Loucy (cell line): ENCODE data around the gene SLF2.

ENCODE experiments used
- H2AFZ ChIP-seq: fragments of 200-600 bp; sonication (generic); 2 replicates; pipeline ENCODE4 v1.6.0; 2016; ENCODE audit warnings: antibody characterized with exemption, mild to moderate bottlenecking, low read length, moderate library complexity
- H3F3A ChIP-seq: fragments of 200-600 bp; 2 replicates; pipeline ENCODE4 v1.6.0; 2016; ENCODE audit warnings: antibody characterized with exemption, low read depth, mild to moderate bottlenecking
- H3K27me3 ChIP-seq: fragments of 200-600 bp; sonication (generic); 2 replicates; pipeline ENCODE4 v1.6.1; 2014; ENCODE audit warnings: low read length, mild to moderate bottlenecking; ENCODE audit not compliant: insufficient read depth, poor library complexity, severe bottlenecking
- H3K36me3 ChIP-seq: fragments of 200-600 bp; sonication (generic); 2 replicates; pipeline ENCODE4 v1.6.1; 2016; ENCODE audit warnings: low read length; ENCODE audit not compliant: insufficient read depth
- H3K4me1 ChIP-seq: fragments of 200-600 bp; sonication (generic); 2 replicates; pipeline ENCODE4 v1.5.1; 2014; ENCODE audit warnings: low read length, mild to moderate bottlenecking; ENCODE audit not compliant: insufficient read depth, poor library complexity, severe bottlenecking
- H3K4me2 ChIP-seq: fragments of 200-600 bp; sonication (generic); 2 replicates; pipeline ENCODE4 v1.6.0; 2014; ENCODE audit warnings: antibody characterized with exemption, low read length, low read depth, mild to moderate bottlenecking; ENCODE audit not compliant: poor library complexity, severe bottlenecking
- H3K4me3 ChIP-seq: fragments of 200-600 bp; sonication (generic); 2 replicates; pipeline ENCODE4 v1.5.1; 2014; ENCODE audit warnings: low read length, mild to moderate bottlenecking, mixed read lengths; ENCODE audit not compliant: poor library complexity, severe bottlenecking
- H3K79me2 ChIP-seq: fragments of 200-600 bp; sonication (generic); 2 replicates; pipeline ENCODE4 v1.6.1; 2014; ENCODE audit warnings: low read length; ENCODE audit not compliant: insufficient read depth
- H3K9ac ChIP-seq: fragments of 200-600 bp; sonication (generic); 2 replicates; pipeline ENCODE4 v1.6.0; 2014; ENCODE audit warnings: mild to moderate bottlenecking, low read depth, low read length, moderate library complexity; ENCODE audit not compliant: poor library complexity, severe bottlenecking
- H3K9me2 ChIP-seq: fragments of 200-600 bp; sonication (generic); replicated peaks from 2 replicates; pipeline ENCODE4 v1.6.1; 2016; ENCODE audit warnings: low read depth, low read length, mixed read lengths
- H3K9me3 ChIP-seq: fragments of 200-600 bp; sonication (generic); 2 replicates; pipeline ENCODE4 v1.6.1; 2014; ENCODE audit warnings: mild to moderate bottlenecking, antibody characterized with exemption, low read length, low read depth; ENCODE audit not compliant: insufficient read depth
- H4K20me1 ChIP-seq: fragments of 200-600 bp; sonication (generic); 2 replicates; pipeline ENCODE4 v1.6.0; 2014; ENCODE audit warnings: antibody characterized with exemption, low read length, mild to moderate bottlenecking; ENCODE audit not compliant: insufficient read depth, poor library complexity, severe bottlenecking
- EZH2phosphoT487 ChIP-seq: fragments of 200-600 bp; IDR thresholded peaks from 2 replicates; pipeline ENCODE4 v1.6.1; 2018; ENCODE audit warnings: antibody characterized with exemption, mild to moderate bottlenecking, moderate library complexity, borderline replicate concordance
- TF ChIP-seq, protein P1 (sequence below): fragments of 200-600 bp; sonication (generic); conservative IDR thresholded peaks from 2 replicates; pipeline ENCODE4 v1.5.1; 2014; ENCODE audit warnings: mild to moderate bottlenecking, antibody characterized with exemption, low read length

SLF2 gene

GRCh38 chr10:100970076-100970913 lies 57.5 kb downstream of the SLF2 start:
- H3K9me3 ChIP-seq = no peaks in the 10 kb centered on the region
- H3K4me1 ChIP-seq = peaks cover 3% of the 10 kb centered on the region
- H3K27me3 ChIP-seq = no peaks in the 10 kb centered on the region
- H3F3A ChIP-seq = no peaks in the 10 kb centered on the region
- H3K4me3 ChIP-seq = no peak overlapping the region
- no peak for TF ChIP-seq EZH2phosphoT487
- TF ChIP-seq, protein P1, sequence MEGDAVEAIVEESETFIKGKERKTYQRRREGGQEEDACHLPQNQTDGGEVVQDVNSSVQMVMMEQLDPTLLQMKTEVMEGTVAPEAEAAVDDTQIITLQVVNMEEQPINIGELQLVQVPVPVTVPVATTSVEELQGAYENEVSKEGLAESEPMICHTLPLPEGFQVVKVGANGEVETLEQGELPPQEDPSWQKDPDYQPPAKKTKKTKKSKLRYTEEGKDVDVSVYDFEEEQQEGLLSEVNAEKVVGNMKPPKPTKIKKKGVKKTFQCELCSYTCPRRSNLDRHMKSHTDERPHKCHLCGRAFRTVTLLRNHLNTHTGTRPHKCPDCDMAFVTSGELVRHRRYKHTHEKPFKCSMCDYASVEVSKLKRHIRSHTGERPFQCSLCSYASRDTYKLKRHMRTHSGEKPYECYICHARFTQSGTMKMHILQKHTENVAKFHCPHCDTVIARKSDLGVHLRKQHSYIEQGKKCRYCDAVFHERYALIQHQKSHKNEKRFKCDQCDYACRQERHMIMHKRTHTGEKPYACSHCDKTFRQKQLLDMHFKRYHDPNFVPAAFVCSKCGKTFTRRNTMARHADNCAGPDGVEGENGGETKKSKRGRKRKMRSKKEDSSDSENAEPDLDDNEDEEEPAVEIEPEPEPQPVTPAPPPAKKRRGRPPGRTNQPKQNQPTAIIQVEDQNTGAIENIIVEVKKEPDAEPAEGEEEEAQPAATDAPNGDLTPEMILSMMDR = no peak
- no peaks in the 10 kb centered on the region for H3K9me2 ChIP-seq
- H3K4me2 ChIP-seq = peak overlapping the region; percentile 49
- no peak overlapping the region for H2AFZ ChIP-seq
- peaks cover 3% of the 10 kb centered on the region; the same call in 1 of the 2 replicates for H3K36me3 ChIP-seq
- no peak overlapping the region for H3K9ac ChIP-seq
- H4K20me1 ChIP-seq = no peaks in the 10 kb centered on the region
- no peaks in the 10 kb centered on the region for H3K79me2 ChIP-seq

GRCh38 chr10:100970914-100971811 lies 58.4 kb downstream of the SLF2 start:
- Histone ChIP-seq H3K9ac (no peak overlapping the region), H3F3A (no peaks in the 10 kb centered on the region), H3K4me3 (no peak overlapping the region), H3K79me2 (no peaks in the 10 kb centered on the region), H2AFZ (no peak overlapping the region), H3K9me3 (no peaks in the 10 kb centered on the region), H3K36me3 (no peaks in the 10 kb centered on the region; the same call in 1 of the 2 replicates), H3K4me2 (no peak overlapping the region), H3K27me3 (no peaks in the 10 kb centered on the region), H4K20me1 (no peaks in the 10 kb centered on the region), H3K9me2 (no peaks in the 10 kb centered on the region), H3K4me1 (peaks cover 3% of the 10 kb centered on the region)
- TF ChIP-seq EZH2phosphoT487 = no peak
- TF ChIP-seq, protein P1 = no peak

DNA sequence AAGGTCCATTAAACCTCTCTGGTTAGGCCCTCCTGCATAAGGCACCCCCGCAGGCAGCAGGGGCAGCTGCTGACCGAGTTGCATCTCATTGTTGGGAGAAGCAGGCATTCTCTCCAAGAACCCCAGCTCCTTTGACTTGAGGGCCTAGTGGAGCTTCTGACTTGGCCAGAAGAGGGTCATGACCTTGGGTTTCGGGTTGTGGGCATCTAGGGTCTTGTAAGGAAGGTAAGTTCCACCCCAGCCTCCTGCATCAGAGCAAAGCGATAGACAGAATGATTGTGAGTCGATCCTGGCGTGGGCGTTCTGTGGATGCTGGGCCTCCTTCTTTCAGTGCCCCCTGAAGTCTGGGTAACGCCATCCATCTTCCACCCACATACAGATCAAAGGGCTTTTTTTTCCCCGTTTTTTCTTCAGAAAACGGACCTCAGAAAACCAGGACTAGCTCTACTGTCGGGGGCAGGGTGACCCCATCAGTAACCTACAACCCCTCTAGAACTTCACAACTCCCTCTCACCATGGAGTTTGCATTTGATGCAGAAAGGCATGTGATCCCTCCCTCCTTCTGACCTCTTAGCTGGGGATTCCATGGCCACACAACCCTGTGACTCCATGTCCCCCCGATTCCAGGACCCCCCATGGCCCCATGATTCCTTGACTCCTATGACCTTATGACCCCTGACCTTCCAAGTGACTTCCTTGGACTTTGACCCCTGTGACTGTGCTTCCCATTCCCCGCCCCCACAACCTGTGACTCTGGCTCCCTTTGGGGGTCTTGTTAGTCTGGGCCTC lies 59.5 kb downstream of the SLF2 start:
- no peaks in the 10 kb centered on the region for H3K36me3 ChIP-seq
- no peak overlapping the region for H3K4me3 ChIP-seq
- H2AFZ ChIP-seq = no peak overlapping the region
- TF ChIP-seq, protein P1 = no peak
- no peak for TF ChIP-seq EZH2phosphoT487
- no peaks in the 10 kb centered on the region for H3K79me2 ChIP-seq
- peaks cover 3% of the 10 kb centered on the region for H3K4me1 ChIP-seq
- H3K9me3 ChIP-seq = no peaks in the 10 kb centered on the region
- H3K4me2 ChIP-seq = no peak overlapping the region
- no peak overlapping the region for H3K9ac ChIP-seq
- H3K27me3 ChIP-seq = no peaks in the 10 kb centered on the region
- no peaks in the 10 kb centered on the region for H3F3A ChIP-seq
- no peaks in the 10 kb centered on the region for H4K20me1 ChIP-seq
- no peaks in the 10 kb centered on the region for H3K9me2 ChIP-seq
